Fibroblast of lung (primary cell): ENCODE data around the gene GXYLT1. TPM values are rescaled to one million over a fixed set of nuclear protein-coding genes. Genes with fewer than 3 reads are reported as not detected.
A peak's percentile ranks its signal among the peaks of the same experiment; 100 is the strongest.

Experiments used
- DNase-seq, 2 donors: peaks; one replicate each; pipeline versions ENCODE4 v3.0.0 to v3.0.0-alpha.2; 2010; ENCODE audit warnings: low read depth in 2 of 2
- H2AFZ ChIP-seq: 2 replicates; pipeline ENCODE4 v1.5.1; 2012; ENCODE audit warnings: low read length, control low read depth, inconsistent platforms
- H3K27ac ChIP-seq: 2 replicates; pipeline ENCODE4 v1.5.1; 2011; ENCODE audit warnings: low read length, control low read depth; ENCODE audit not compliant: insufficient read depth
- H3K27me3 ChIP-seq: 2 replicates; pipeline ENCODE4 v1.5.1; 2011; ENCODE audit warnings: mild to moderate bottlenecking, low read length; ENCODE audit not compliant: control insufficient read depth, insufficient read depth
- H3K36me3 ChIP-seq: 2 replicates; pipeline ENCODE4 v1.5.1; 2011; ENCODE audit warnings: low read length; ENCODE audit not compliant: control insufficient read depth, insufficient read depth
- H3K4me1 ChIP-seq: 2 replicates; pipeline ENCODE4 v1.5.1; 2011; ENCODE audit warnings: low read length; ENCODE audit not compliant: control insufficient read depth, insufficient read depth; ENCODE audit errors: extremely low read depth
- H3K4me2 ChIP-seq: 2 replicates; pipeline ENCODE4 v1.5.1; 2011; ENCODE audit warnings: low read length, control low read depth; ENCODE audit not compliant: insufficient read depth; ENCODE audit errors: extremely low read depth
- H3K4me3 ChIP-seq, 4 experiments: fragments of 200-600 bp in 1 of 4; sonication (generic) in 1 of 4; replicated peaks in 1 of 4; 2 replicates each; pipeline ENCODE4 v1.5.1; 2011 to 2016; ENCODE audit warnings: low read length in 4 of 4, low read depth in 3 of 4, mild to moderate bottlenecking in 3 of 4, control low read depth in 2 of 4, inconsistent platforms in 1 of 4, mixed read lengths in 1 of 4; ENCODE audit not compliant: insufficient read depth in 1 of 4; ENCODE audit errors: control extremely low read depth in 1 of 4
- H3K79me2 ChIP-seq: 2 replicates; pipeline ENCODE4 v1.5.1; 2012; ENCODE audit warnings: mild to moderate bottlenecking, low read length, inconsistent platforms; ENCODE audit not compliant: control insufficient read depth, insufficient read depth
- H3K9ac ChIP-seq: 2 replicates; pipeline ENCODE4 v1.5.1; 2011; ENCODE audit warnings: mild to moderate bottlenecking, low read length, control low read depth; ENCODE audit not compliant: insufficient read depth
- H3K9me3 ChIP-seq: 2 replicates; pipeline ENCODE4 v1.5.1; 2012; ENCODE audit warnings: low read depth, low read length; ENCODE audit not compliant: control insufficient read depth, insufficient read depth
- H4K20me1 ChIP-seq: 2 replicates; pipeline ENCODE4 v1.5.1; 2011; ENCODE audit warnings: low read length; ENCODE audit not compliant: control insufficient read depth, insufficient read depth; ENCODE audit errors: extremely low read depth
- CTCF ChIP-seq, 2 donors: IDR thresholded peaks in 1 of 2; conservative IDR thresholded peaks in 1 of 2; 1 replicate in 1 of 2; 2 replicates in 1 of 2; pipeline ENCODE4 v1.5.1; 2011 to 2012; ENCODE audit warnings: low read length in 2 of 2, control low read depth in 1 of 2, inconsistent platforms in 1 of 2, low read depth in 1 of 2, mild to moderate bottlenecking in 1 of 2
- EZH2 ChIP-seq: IDR thresholded peaks from 2 replicates; pipeline ENCODE4 v1.5.1; 2012; ENCODE audit warnings: low read length, control low read depth, mild to moderate bottlenecking; ENCODE audit errors: missing control alignments
- polyA plus RNA-seq, 2 donors: library from polyadenylated mRNA; depleted of rRNA in 1 of 2; stranded (reverse) in 1 of 2; unstranded in 1 of 2; fragments of >200 nt; gene quantifications; 2 replicates each; pipeline ENCODE4 v1.2.1, GENCODE V29; 2011 to 2012; ENCODE audit warnings: missing spikeins in 1 of 2
- total RNA-seq: library from RNA; depleted of rRNA; stranded (reverse); fragments of >200 nt; gene quantifications from 2 replicates; pipeline ENCODE4 v1.2.1, GENCODE V29; 2014

Gene GXYLT1
- total and polyA plus RNA-seq, 2 donors (not counting 1 experiment from before 2014, with no cell fraction given) = 10.7 to 14.8 TPM

DNA sequence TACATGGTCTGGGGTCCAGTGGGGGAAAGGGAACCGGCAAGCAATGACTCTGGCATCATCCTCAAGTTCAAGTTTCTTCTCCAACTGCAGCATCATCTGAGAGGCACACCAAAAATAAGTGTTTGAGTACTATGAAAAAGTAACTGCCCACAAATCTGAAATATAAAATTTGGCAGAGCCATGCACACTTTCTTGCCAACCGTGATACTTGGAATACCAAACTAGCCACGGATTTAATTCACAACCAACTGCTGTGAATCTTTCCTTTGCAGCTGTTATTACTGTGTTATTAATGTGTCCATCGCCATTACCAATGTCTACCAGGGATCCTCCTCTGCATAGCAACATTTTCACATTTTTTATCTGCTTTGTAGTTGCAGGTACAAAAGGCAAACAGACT is 74.6 kb downstream of the GXYLT1 start:
- no peaks in the 10 kb centered on the region for H3K27me3 ChIP-seq
- DNase-seq = peak in 1 of 2 donors; percentile 36
- no peak overlapping the region for H3K4me2 ChIP-seq

GRCh38 chr12:42059127-42059526 is 85.5 kb downstream of the GXYLT1 start:
- Histone ChIP-seq H3K27me3 (no peaks in the 10 kb centered on the region), H3K4me1 (no peaks in the 10 kb centered on the region), H4K20me1 (no peaks in the 10 kb centered on the region)

More for the DNA sequence above, 74.6 kb downstream of the GXYLT1 start:
- Histone ChIP-seq H3K4me3 (no peak overlapping the region), H3K9ac (no peak overlapping the region), H3K79me2 (no peaks in the 10 kb centered on the region), H3K36me3 (no peaks in the 10 kb centered on the region), H2AFZ (no peak overlapping the region), H3K9me3 (no peaks in the 10 kb centered on the region), H3K27ac (no peak overlapping the region), H3K4me1 (no peaks in the 10 kb centered on the region), H4K20me1 (no peaks in the 10 kb centered on the region)
- no peak for TF ChIP-seq CTCF (conservative IDR thresholded peaks at IDR 0.05 in 1 of 2, IDR thresholded peaks at IDR 0.05 in 1 of 2; ENCODE audit: low read depth in 1 of 2, low read length in 2 of 2)
- TF ChIP-seq EZH2 = no peak

GRCh38 chr12:42056130-42056529 is 88.5 kb downstream of the GXYLT1 start:
- Histone ChIP-seq H3K4me2 (no peak overlapping the region), H3K79me2 (no peaks in the 10 kb centered on the region), H3K36me3 (no peaks in the 10 kb centered on the region), H3K27ac (no peak overlapping the region), H3K4me1 (no peaks in the 10 kb centered on the region), H2AFZ (no peak overlapping the region), H3K9ac (no peak overlapping the region), H4K20me1 (no peaks in the 10 kb centered on the region), H3K9me3 (no peaks in the 10 kb centered on the region), H3K4me3 (no peak overlapping the region), H3K27me3 (no peaks in the 10 kb centered on the region)
- no peak for DNase-seq
- no peak for TF ChIP-seq EZH2
- TF ChIP-seq CTCF (conservative IDR thresholded peaks at IDR 0.05 in 1 of 2, IDR thresholded peaks at IDR 0.05 in 1 of 2; ENCODE audit: low read depth in 1 of 2, low read length in 2 of 2) = no peak

More at GRCh38 chr12:42059127-42059526, 85.5 kb downstream of the GXYLT1 start:
- Histone ChIP-seq H3K4me3 (no peak overlapping the region), H3K4me2 (no peak overlapping the region), H3K79me2 (no peaks in the 10 kb centered on the region), H3K9me3 (no peaks in the 10 kb centered on the region), H3K36me3 (no peaks in the 10 kb centered on the region), H3K27ac (no peak overlapping the region), H2AFZ (no peak overlapping the region), H3K9ac (no peak overlapping the region)
- TF ChIP-seq EZH2 (no peak), CTCF (conservative IDR thresholded peaks at IDR 0.05 in 1 of 2, IDR thresholded peaks at IDR 0.05 in 1 of 2; ENCODE audit: low read depth in 1 of 2, low read length in 2 of 2) (no peak)
- DNase-seq = no peak
